GM13976 (cell line): ENCODE data around the gene CHD1.

Experiments
- DNase-seq: peaks from one replicate; pipeline ENCODE4 v3.0.0; 2012; ENCODE audit warnings: low spot score
- in situ Hi-C: fragments of 300-500 bp; cut with MboI; formaldehyde crosslinking; loops from one replicate; pipeline ENCODE4 v1.12.0; 2022; ENCODE audit warnings: low sequenced_read_pairs, mixed read lengths, inconsistent platforms; ENCODE audit not compliant: unreplicated experiment
- TF ChIP-seq, protein P1 (sequence below): IDR thresholded peaks from 2 replicates; pipeline ENCODE4 v1.5.1; 2012; ENCODE audit warnings: borderline replicate concordance, mild to moderate bottlenecking; ENCODE audit not compliant: insufficient read depth; ENCODE audit errors: extremely low read depth, missing control alignments, control extremely low read depth

The CHD1 gene

DNA sequence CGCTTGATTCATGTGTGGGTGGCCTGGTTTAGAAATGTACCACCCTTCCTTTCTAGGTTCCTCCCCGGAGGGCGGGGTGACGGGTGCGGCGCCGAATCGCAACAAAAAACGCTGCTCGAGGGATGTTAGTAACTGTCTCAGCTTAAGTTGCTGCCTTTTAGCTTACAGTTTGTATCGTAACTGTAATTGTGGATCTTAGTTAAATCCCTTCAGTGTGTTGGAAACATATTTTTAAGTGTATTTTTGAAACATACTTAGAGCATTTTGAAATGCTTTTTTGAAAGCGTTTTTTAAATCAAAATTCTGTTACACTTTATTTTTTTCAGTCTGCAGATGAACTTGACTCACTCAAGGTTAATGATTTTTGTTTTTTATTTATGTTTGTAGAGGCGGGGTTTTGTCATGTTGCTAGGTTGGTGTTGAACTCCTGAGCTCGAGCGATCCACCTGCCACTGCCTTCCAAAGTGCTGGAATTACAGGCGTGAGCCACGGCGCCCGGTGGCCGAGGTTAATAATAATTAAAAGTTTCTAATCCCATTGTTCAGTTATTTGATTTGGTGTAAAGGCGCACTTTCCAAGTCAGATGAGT is 997 bp upstream of the CHD1 start:
- in situ Hi-C loops: no loop called here
- TF ChIP-seq, protein P1, sequence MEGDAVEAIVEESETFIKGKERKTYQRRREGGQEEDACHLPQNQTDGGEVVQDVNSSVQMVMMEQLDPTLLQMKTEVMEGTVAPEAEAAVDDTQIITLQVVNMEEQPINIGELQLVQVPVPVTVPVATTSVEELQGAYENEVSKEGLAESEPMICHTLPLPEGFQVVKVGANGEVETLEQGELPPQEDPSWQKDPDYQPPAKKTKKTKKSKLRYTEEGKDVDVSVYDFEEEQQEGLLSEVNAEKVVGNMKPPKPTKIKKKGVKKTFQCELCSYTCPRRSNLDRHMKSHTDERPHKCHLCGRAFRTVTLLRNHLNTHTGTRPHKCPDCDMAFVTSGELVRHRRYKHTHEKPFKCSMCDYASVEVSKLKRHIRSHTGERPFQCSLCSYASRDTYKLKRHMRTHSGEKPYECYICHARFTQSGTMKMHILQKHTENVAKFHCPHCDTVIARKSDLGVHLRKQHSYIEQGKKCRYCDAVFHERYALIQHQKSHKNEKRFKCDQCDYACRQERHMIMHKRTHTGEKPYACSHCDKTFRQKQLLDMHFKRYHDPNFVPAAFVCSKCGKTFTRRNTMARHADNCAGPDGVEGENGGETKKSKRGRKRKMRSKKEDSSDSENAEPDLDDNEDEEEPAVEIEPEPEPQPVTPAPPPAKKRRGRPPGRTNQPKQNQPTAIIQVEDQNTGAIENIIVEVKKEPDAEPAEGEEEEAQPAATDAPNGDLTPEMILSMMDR: no peak
- DNase-seq: no peak

DNA sequence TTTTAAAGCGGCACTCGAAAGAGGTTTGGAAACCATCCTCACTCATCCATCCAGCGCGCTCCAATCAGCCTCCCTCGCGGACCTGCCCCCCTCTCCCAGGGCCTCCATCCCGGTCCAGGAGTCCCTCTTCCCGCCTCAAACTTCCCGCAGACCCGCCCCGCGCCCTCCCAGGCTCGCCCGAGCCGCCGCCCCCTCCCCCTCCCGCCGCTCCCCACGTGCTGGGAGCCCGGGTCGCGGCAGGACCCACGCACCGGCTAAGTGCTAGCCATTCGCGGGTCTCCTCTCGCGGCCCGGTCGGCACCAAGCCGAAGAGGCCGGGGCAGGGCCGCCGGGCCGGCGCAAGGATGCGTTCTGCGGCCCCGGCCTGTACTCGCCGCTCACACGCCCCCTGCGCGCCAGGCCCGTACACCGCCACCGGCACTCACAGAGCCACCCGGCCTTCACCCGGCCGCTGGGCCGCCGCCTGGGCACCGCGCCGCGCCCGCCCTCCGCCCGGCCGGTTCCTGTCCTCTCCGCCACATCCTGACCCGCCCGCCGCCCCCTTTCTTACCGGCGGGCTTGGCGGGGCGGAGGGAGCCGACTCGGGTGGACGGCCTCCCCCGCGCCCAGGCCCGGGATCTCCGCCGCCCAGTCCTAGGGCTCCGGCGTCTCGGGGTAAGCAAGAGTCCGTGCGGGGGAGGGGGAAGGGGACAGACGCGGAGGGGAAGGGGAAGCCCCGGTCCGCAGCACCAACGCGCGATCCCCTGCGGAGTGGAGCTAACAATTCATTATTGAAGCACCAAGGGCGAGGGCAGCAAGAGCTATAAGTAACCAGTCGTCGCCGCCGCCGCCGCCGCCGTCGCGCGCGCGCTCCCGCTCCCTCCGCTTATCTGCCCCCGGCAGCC is 576 bp downstream of the CHD1 start:
- DNase-seq: peak; percentile 53
- TF ChIP-seq, protein P1: peak; percentile 9
- in situ Hi-C loops: no loop called here

DNA sequence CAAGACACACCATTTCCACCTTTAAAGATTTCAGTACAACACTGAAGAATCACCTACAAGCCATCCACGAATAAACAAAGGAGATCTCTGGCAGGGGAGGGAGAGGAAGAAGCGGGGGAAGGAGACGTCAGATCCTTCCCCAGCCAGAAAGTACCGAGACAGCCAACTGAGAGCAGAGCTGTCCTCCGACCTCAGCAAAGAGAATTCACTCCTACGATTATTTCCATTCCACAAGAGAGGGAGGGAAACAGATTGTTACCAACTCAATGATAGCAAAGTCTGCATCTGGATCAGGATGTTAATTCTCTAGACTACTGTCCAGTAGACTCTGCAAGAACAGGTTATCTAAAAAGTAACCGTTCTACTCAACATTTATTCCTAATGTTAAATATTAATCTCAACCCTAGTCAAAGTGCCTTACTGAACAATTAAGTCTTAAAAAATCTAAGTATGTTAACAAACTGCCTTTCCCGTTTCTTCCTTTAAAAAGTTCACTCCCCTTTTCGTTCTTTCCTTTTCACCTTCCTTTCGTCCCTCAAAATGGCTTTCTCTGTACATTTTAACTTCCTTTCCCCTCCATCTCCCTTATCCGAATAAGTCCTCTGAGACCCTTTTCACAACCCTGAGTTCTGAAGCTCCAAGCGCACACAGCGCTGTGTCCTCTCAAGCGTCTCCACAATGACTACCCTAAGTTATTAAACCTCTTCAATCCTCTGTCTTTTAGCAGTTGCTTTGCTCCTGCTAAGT is 1.4 kb downstream of the CHD1 start:
- in situ Hi-C loops: no loop called here
- TF ChIP-seq, protein P1: no peak
- DNase-seq: peak; percentile 67

DNA sequence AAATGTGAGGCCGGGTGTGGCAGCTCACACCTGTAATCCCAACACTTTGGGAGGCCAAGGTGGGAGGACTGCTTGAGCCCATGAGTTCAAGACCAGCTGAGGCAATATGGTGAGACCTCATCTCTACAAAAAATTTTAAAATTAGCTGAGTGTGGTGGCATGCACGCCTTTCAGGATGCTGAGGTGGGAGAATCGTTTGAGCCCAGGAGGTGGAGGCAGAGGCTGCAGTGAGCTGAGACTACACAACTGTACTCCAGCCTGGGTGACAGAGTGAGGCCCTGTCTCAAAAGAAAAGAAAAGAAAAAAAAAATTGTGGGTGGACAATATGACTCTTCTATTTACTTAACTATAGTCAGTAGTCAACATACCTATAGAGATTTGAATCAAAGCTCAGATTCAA is 4.8 kb downstream of the CHD1 start:
- in situ Hi-C loops: no loop called here
- TF ChIP-seq, protein P1: no peak
- no peak for DNase-seq

DNA sequence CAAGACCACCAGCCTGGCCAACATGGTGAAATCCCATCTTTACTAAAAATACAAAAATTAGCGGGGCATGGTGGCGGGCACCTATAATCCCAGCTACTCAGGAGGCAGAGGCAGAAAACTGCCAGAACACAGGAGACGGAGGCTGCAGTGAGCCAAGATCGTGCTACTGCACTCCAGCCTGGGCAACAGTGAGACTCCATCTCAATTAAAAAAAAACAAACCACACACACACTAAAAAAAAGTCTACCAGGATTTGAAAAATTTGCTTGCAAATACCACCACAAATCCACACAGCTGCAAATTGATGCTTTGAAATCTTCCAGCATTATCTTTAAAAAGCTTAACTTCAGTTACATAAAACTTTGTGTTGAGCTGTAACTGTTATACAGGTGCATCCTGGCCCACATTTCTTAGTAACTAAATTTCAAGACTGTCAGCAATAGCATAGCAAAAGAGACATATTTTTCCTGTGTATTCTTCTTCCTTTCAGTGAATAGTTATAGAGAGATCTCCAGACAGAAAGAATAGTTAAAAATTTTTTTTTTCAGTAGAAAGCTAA is 6.8 kb downstream of the CHD1 start:
- TF ChIP-seq, protein P1: no peak
- in situ Hi-C loops: no loop called here
- DNase-seq: no peak

DNA sequence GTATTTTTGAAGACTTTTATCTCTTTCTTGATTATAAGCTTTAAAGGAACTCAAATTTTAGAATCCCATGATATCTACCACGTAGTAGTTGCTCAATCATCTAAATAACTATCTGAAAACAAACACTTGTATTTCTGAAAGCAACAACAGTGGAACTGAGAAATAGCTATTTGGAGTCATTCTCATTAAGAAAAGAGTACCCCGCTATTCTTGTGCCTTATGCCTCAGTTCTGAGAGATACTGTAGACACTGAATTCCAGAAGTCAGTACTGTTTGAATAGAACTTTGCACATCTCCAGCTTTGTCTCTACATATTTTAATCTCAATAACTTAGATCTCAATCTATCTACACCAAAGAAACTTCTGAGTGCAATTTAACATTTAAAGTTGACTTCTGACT is 11.4 kb downstream of the CHD1 start:
- TF ChIP-seq, protein P1: no peak
- no peak for DNase-seq
- in situ Hi-C loops: no loop called here
